IPS-15b (cell line): ENCODE measurements around the gene NUP62.
A peak's percentile ranks its signal among the peaks of the same experiment; 100 is the strongest.

ENCODE experiments used
- H3K27me3 ChIP-seq: one replicate; pipeline ENCODE4 v1.6.1; 2013; ENCODE audit warnings: low read length; ENCODE audit not compliant: control insufficient read depth, insufficient read depth
- H3K36me3 ChIP-seq: one replicate; pipeline ENCODE4 v1.6.1; 2013; ENCODE audit warnings: low read length; ENCODE audit not compliant: control insufficient read depth, insufficient read depth
- H3K4me1 ChIP-seq: one replicate; pipeline ENCODE4 v1.6.1; 2013; ENCODE audit warnings: mild to moderate bottlenecking, low read length; ENCODE audit not compliant: control insufficient read depth, insufficient read depth
- H3K4me3 ChIP-seq: one replicate; pipeline ENCODE4 v1.5.1; 2013; ENCODE audit warnings: low read depth, low read length
- H3K9ac ChIP-seq: one replicate; pipeline ENCODE4 v1.6.1; 2013; ENCODE audit warnings: low read depth, mild to moderate bottlenecking, low read length
- H3K9me3 ChIP-seq: one replicate; pipeline ENCODE4 v1.6.1; 2013; ENCODE audit warnings: mild to moderate bottlenecking, low read length; ENCODE audit not compliant: control insufficient read depth, insufficient read depth

The NUP62 gene

GRCh38 chr19:49908480-49909420, 20.6 kb downstream of the NUP62 start:
- no peak overlapping the region for H3K9ac ChIP-seq
- H3K36me3 ChIP-seq: peaks cover 46% of the 10 kb centered on the region
- H3K4me3 ChIP-seq: no peak overlapping the region
- H3K27me3 ChIP-seq: no peaks in the 10 kb centered on the region
- no peaks in the 10 kb centered on the region for H3K9me3 ChIP-seq
- H3K4me1 ChIP-seq: peaks cover 7% of the 10 kb centered on the region

GRCh38 chr19:49907745-49908446, 21.4 kb downstream of the NUP62 start:
- H3K36me3 ChIP-seq: peaks cover 44% of the 10 kb centered on the region
- no peaks in the 10 kb centered on the region for H3K27me3 ChIP-seq
- no peaks in the 10 kb centered on the region for H3K9me3 ChIP-seq
- H3K4me1 ChIP-seq: peaks cover 7% of the 10 kb centered on the region
- no peak overlapping the region for H3K4me3 ChIP-seq
- peak overlapping the region; percentile 37 for H3K9ac ChIP-seq

GRCh38 chr19:49906879-49907564, 22.3 kb downstream of the NUP62 start:
- Histone ChIP-seq H3K9me3 (no peaks in the 10 kb centered on the region), H3K27me3 (no peaks in the 10 kb centered on the region), H3K9ac (no peak overlapping the region), H3K4me1 (peaks cover 7% of the 10 kb centered on the region), H3K4me3 (no peak overlapping the region), H3K36me3 (peaks cover 38% of the 10 kb centered on the region)

- peaks cover 7% of the 10 kb centered on the region for H3K4me1 ChIP-seq
- no peak overlapping the region for H3K4me3 ChIP-seq
- no peaks in the 10 kb centered on the region for H3K27me3 ChIP-seq
- no peak overlapping the region for H3K9ac ChIP-seq
- H3K36me3 ChIP-seq: peaks cover 21% of the 10 kb centered on the region
- H3K9me3 ChIP-seq: no peaks in the 10 kb centered on the region
These were observed 25.2 kb downstream of the NUP62 start for GRCh38 chr19:49904136-49904535.

- no peaks in the 10 kb centered on the region for H3K9me3 ChIP-seq
- no peaks in the 10 kb centered on the region for H3K36me3 ChIP-seq
- H3K9ac ChIP-seq: no peak within 1 kb of the TSS
- no peaks in the 10 kb centered on the region for H3K27me3 ChIP-seq
- peaks cover 5% of the 10 kb centered on the region for H3K4me1 ChIP-seq
- no peak within 1 kb of the TSS for H3K4me3 ChIP-seq
These were observed 32.3 kb downstream of the NUP62 start, which contains the start of gene IL4I1 for GRCh38 chr19:49896863-49897621. Gene IL4I1, minus strand, starts transcription at chr19:49896887. Its CDS starts 727 bp downstream, at chr19:49896160.

GRCh38 chr19:49895566-49896297, 33.6 kb downstream of the NUP62 start:
- no peaks in the 10 kb centered on the region for H3K36me3 ChIP-seq
- H3K27me3 ChIP-seq: no peaks in the 10 kb centered on the region
- H3K4me3 ChIP-seq: no peak overlapping the region
- no peak overlapping the region for H3K9ac ChIP-seq
- peaks cover 5% of the 10 kb centered on the region for H3K4me1 ChIP-seq
- H3K9me3 ChIP-seq: no peaks in the 10 kb centered on the region

- H3K9me3 ChIP-seq: no peaks in the 10 kb centered on the region
- no peak overlapping the region for H3K4me3 ChIP-seq
- no peak overlapping the region for H3K9ac ChIP-seq
- H3K4me1 ChIP-seq: peaks cover 5% of the 10 kb centered on the region
- no peaks in the 10 kb centered on the region for H3K27me3 ChIP-seq
- H3K36me3 ChIP-seq: no peaks in the 10 kb centered on the region
These were observed 34.3 kb downstream of the NUP62 start for GRCh38 chr19:49894879-49895565.

- no peak overlapping the region for H3K4me3 ChIP-seq
- no peaks in the 10 kb centered on the region for H3K27me3 ChIP-seq
- H3K4me1 ChIP-seq: peaks cover 5% of the 10 kb centered on the region
These were observed 35.2 kb downstream of the NUP62 start for GRCh38 chr19:49894011-49894664.

GRCh38 chr19:49892716-49893115, 36.6 kb downstream of the NUP62 start:
- H3K9ac ChIP-seq: no peak overlapping the region
- peaks cover 2% of the 10 kb centered on the region for H3K36me3 ChIP-seq
- H3K27me3 ChIP-seq: peaks cover 2% of the 10 kb centered on the region
- no peak overlapping the region for H3K4me3 ChIP-seq
- no peaks in the 10 kb centered on the region for H3K9me3 ChIP-seq
- peaks cover 4% of the 10 kb centered on the region for H3K4me1 ChIP-seq

More at GRCh38 chr19:49894011-49894664, 35.2 kb downstream of the NUP62 start:
- Histone ChIP-seq H3K9ac (no peak overlapping the region), H3K36me3 (peaks cover under 1% of the 10 kb centered on the region), H3K9me3 (no peaks in the 10 kb centered on the region)

GRCh38 chr19:49891393-49891792, 37.9 kb downstream of the NUP62 start:
- H3K9ac ChIP-seq: no peak overlapping the region
- no peaks in the 10 kb centered on the region for H3K4me1 ChIP-seq
- H3K9me3 ChIP-seq: no peaks in the 10 kb centered on the region
- peak overlapping the region; percentile 26 for H3K4me3 ChIP-seq
- peaks cover 6% of the 10 kb centered on the region for H3K36me3 ChIP-seq
- peaks cover 2% of the 10 kb centered on the region for H3K27me3 ChIP-seq
